Heart left ventricle (tissue), 16 donors: Measurements from ENCODE around the gene JUND. TPM values are rescaled to one million over a fixed set of nuclear protein-coding genes. Genes with fewer than 3 reads are reported as not detected.
A peak's percentile ranks its signal among the peaks of the same experiment; 100 is the strongest.

Experiments
- ATAC-seq, 4 donors: fragments of 200-7000 bp; cut with Tn5 transposase; one replicate each; pipeline ENCODE4 v1.9.1; 2020 to 2022; ENCODE audit warnings: moderate library complexity in 4 of 4, mild to moderate bottlenecking in 3 of 4, moderate number of reproducible peaks in 1 of 4
- DNase-seq, 5 donors: peaks; one replicate each; pipeline ENCODE4 v3.0.0-alpha.2; 2020
- H3K27ac ChIP-seq, 12 donors: fragments of 200-600 bp; sonication (generic) in 4 of 12; one replicate each; pipeline versions ENCODE4 v1.5.0 to v1.8.0; 2016 to 2022; ENCODE audit warnings: mild to moderate bottlenecking in 2 of 12
- H3K27me3 ChIP-seq, 9 donors: fragments of 200-600 bp; sonication (generic) in 2 of 9; one replicate each; pipeline versions ENCODE4 v1.5.1 to v1.8.0; 2016 to 2022; ENCODE audit warnings: mild to moderate bottlenecking in 3 of 9
- H3K36me3 ChIP-seq, 9 donors: fragments of 200-600 bp; sonication (generic) in 2 of 9; one replicate each; pipeline versions ENCODE4 v1.5.0 to v1.8.0; 2018 to 2022; ENCODE audit warnings: mild to moderate bottlenecking in 2 of 9
- H3K4me1 ChIP-seq, 12 donors: fragments of 200-600 bp; sonication (generic) in 4 of 12; one replicate each; pipeline versions ENCODE4 v1.5.0 to v1.8.0; 2016 to 2022; ENCODE audit warnings: mild to moderate bottlenecking in 3 of 12
- H3K4me3 ChIP-seq, 12 donors: fragments of 200-600 bp; sonication (generic) in 4 of 12; one replicate each; pipeline versions ENCODE4 v1.5.0 to v1.8.0; 2017 to 2022; ENCODE audit warnings: mild to moderate bottlenecking in 9 of 12, moderate library complexity in 4 of 12
- H3K9me3 ChIP-seq, 12 donors: fragments of 200-600 bp; sonication (generic) in 4 of 12; one replicate each; pipeline versions ENCODE4 v1.5.0 to v1.8.0; 2016 to 2022; ENCODE audit warnings: mild to moderate bottlenecking in 1 of 12
- CTCF ChIP-seq, 12 donors: fragments of 200-600 bp; sonication (generic) in 4 of 12; IDR thresholded peaks; one replicate each; pipeline versions ENCODE4 v1.5.0 to v1.8.0; 2018 to 2022; ENCODE audit warnings: antibody characterized with exemption in 12 of 12, mild to moderate bottlenecking in 5 of 12
- POLR2A ChIP-seq, 2 donors: fragments of 450-650 bp; IDR thresholded peaks; one replicate each; pipeline ENCODE4 v1.6.1; 2017; ENCODE audit warnings: antibody characterized with exemption in 2 of 2, mild to moderate bottlenecking in 2 of 2, moderate library complexity in 2 of 2
- WGBS, 4 donors: extraction: QIAGEN DNeasy Blood & Tissue Kit in 2 of 4; methylation state at CpG; one replicate each; pipeline versions ENCODE4 v1.1.5 to v1.1.7; 2013 to 2018; 5-methylcytosine and 5-hydroxymethylcytosine counted together
- intact Hi-C, 10 donors: fragments of 100-400 bp; cut with DNase I; formaldehyde crosslinking; loops; one replicate each; pipeline versions ENCODE4 v1.11.1 to v1.14.2; 2022
- polyA plus RNA-seq, 2 donors: library from polyadenylated mRNA; stranded (reverse); fragments of 200-250 nt; gene quantifications; one replicate each; pipeline ENCODE4 v1.2.3, GENCODE V29; 2013
- total RNA-seq, 9 donors: library from RNA; depleted of rRNA in 2 of 9; stranded (reverse); fragments of >200 nt in 2 of 9; fragmentation: NEBNext Ultra II Directional in 3 of 9; extraction: Animal tissue kit (Norgen Biotek cat#: 25700) in 3 of 9; gene quantifications; one replicate each; pipeline versions ENCODE4 v1.1.0 to v1.2.4, GENCODE V29; 2016 to 2023
- donor health status: ischemic (EF 13 %, LVEDD 7.1; RV severe dilation, severe dysfunction).
- donor health status: healthy with polysubstance abuse.
- donor health status: DM: no; HTN: yes; CAD: no.
- donor health status: DM: no; HTN: no; CAD: no.
- donor health status: ischemic (EF 25% LVEDD 6.9; RV normal size, moderate dysfunction).
- donor health status: ischemic (EF 25% LVEDD 5.7; RV mildly dilated, moderate dysfunction).
- donor health status: healthy.
- donor health status: DM: yes; HTN: yes; CAD: no.
- donor health status: ischemic (EF 35%, LVEDD 5.7; RV mildly dilated, moderate dysfunction).
- donor health status: nonischemic (EF 11% LVEDD 7.7; RV severe dilation, severe dysfunction).
- donor health status: DM: yes; HTN: yes; CAD: no.
- donor health status: PGD.
- donor health status: ischemic (EF 29% LVEDD 5.4; RV normal size, mild dysfunction).
- donor health status: nonischemic (EF 23%, LVEDD 6.1; RV moderate dilation, normal function).

JUND gene
- total and polyA plus RNA-seq, 11 donors, result 80.2 to 352 (median 137) TPM

- DNase-seq (no peak), ATAC-seq (peak in 1 of 4 donors; percentile 23)
- Histone ChIP-seq H3K27me3 (no peaks in the 10 kb centered on the region), H3K9me3 (no peaks in the 10 kb centered on the region), H3K36me3 (peaks cover 0 to 56% (median 33%) of the 10 kb centered on the region in 9 donors), H3K4me1 (no peaks in the 10 kb centered on the region), H3K4me3 (no peak overlapping the region), H3K27ac (no peak overlapping the region)
- TF ChIP-seq POLR2A (IDR thresholded peaks at IDR 0.05) (no peak), CTCF (IDR thresholded peaks at IDR 0.05) (no peak)
- 84 to 91% (median 89%) methylated on average over 13 to 23 of the region's 23 CpGs for WGBS, 4 donors
- intact Hi-C loops, result loop anchor here in 1 of 10 donors (5.0 kb wide), 1 partner anchor 138 kb away; no protein-coding TSS in a partner anchor
These were observed 17.1 kb downstream of the JUND start for GRCh38 chr19:18264137-18264854.

- Histone ChIP-seq H3K4me1 (no peaks in the 10 kb centered on the region), H3K27me3 (no peaks in the 10 kb centered on the region), H3K4me3 (no peak overlapping the region), H3K27ac (no peak overlapping the region), H3K36me3 (peaks cover 0 to 48% (median 33%) of the 10 kb centered on the region in 9 donors), H3K9me3 (no peaks in the 10 kb centered on the region)
- TF ChIP-seq CTCF (IDR thresholded peaks at IDR 0.05) (no peak), POLR2A (IDR thresholded peaks at IDR 0.05) (no peak)
- ATAC-seq (no peak), DNase-seq (no peak)
- 80 to 87% (median 87%) methylated on average over 6 to 16 of the region's 16 CpGs for WGBS, 4 donors
- intact Hi-C loops, result loop anchor here in 1 of 10 donors (5.0 kb wide), 1 partner anchor 139 kb away; no protein-coding TSS in a partner anchor
These were observed 17.9 kb downstream of the JUND start for GRCh38 chr19:18263324-18264136.

- TF ChIP-seq POLR2A (IDR thresholded peaks at IDR 0.05), result no peak
- Histone ChIP-seq H3K4me1 (no peaks in the 10 kb centered on the region), H3K27me3 (no peaks in the 10 kb centered on the region), H3K4me3 (no peak overlapping the region), H3K27ac (no peak overlapping the region), H3K9me3 (no peaks in the 10 kb centered on the region), H3K36me3 (peaks cover 0 to 44% (median 32%) of the 10 kb centered on the region in 9 donors)
- WGBS, 4 donors, result 93 to 97% (median 94%) methylated on average over 10 of the region's 10 CpGs
- no peak for DNase-seq
- intact Hi-C loops, result loop anchor here in 1 of 10 donors (5.0 kb wide), 1 partner anchor 139 kb away; no protein-coding TSS in a partner anchor
- ATAC-seq, result no peak
These were observed 18.5 kb downstream of the JUND start for GRCh38 chr19:18262917-18263316.

- no peaks in the 10 kb centered on the region for H3K9me3 ChIP-seq
- DNase-seq, result no peak
- H3K4me3 ChIP-seq, result no peak overlapping the region
- no peaks in the 10 kb centered on the region for H3K27me3 ChIP-seq
- intact Hi-C loops, result loop anchor here in 1 of 10 donors (5.0 kb wide), 1 partner anchor 140 kb away; no protein-coding TSS in a partner anchor
- no peaks in the 10 kb centered on the region for H3K4me1 ChIP-seq
- ATAC-seq, result no peak
- no peak overlapping the region for H3K27ac ChIP-seq
- TF ChIP-seq POLR2A (IDR thresholded peaks at IDR 0.05), result no peak
- TF ChIP-seq CTCF (IDR thresholded peaks at IDR 0.05), result no peak
- H3K36me3 ChIP-seq, result peaks cover 0 to 40% (median 25%) of the 10 kb centered on the region in 9 donors
These were observed 19.3 kb downstream of the JUND start for GRCh38 chr19:18262144-18262543.
